GM23248 (cell line): Measurements from ENCODE around the gene RALY. TPM values are rescaled to one million over a fixed set of nuclear protein-coding genes. Genes with fewer than 3 reads are reported as not detected.
A peak's percentile ranks its signal among the peaks of the same experiment; 100 is the strongest.

ENCODE experiments used
- DNase-seq: peaks from one replicate; pipeline ENCODE4 v3.0.0-alpha.2; 2015
- H2AFZ ChIP-seq: fragments of 200-600 bp; sonication (generic); 2 replicates; pipeline ENCODE4 v1.6.1; 2016; ENCODE audit warnings: antibody characterized with exemption
- H3F3A ChIP-seq: fragments of 200-600 bp; sonication (generic); 2 replicates; pipeline ENCODE4 v1.6.1; 2016; ENCODE audit warnings: mild to moderate bottlenecking, antibody characterized with exemption, mixed run types; ENCODE audit not compliant: insufficient read depth
- H3K27ac ChIP-seq: fragments of 200-600 bp; sonication (generic); 2 replicates; pipeline ENCODE4 v1.5.1; 2016; ENCODE audit warnings: mild to moderate bottlenecking
- H3K27me3 ChIP-seq: fragments of 200-600 bp; sonication (generic); replicated peaks from 2 replicates; pipeline ENCODE4 v1.6.1; 2016; ENCODE audit warnings: mild to moderate bottlenecking; ENCODE audit not compliant: insufficient read depth
- H3K36me3 ChIP-seq: fragments of 200-600 bp; sonication (generic); 2 replicates; pipeline ENCODE4 v1.6.1; 2016; ENCODE audit warnings: low read depth, mild to moderate bottlenecking
- H3K4me1 ChIP-seq: fragments of 200-600 bp; sonication (generic); 2 replicates; pipeline ENCODE4 v1.6.1; 2016; ENCODE audit warnings: mild to moderate bottlenecking; ENCODE audit not compliant: insufficient read depth
- H3K4me2 ChIP-seq: fragments of 200-600 bp; sonication (generic); one replicate; pipeline ENCODE4 v1.6.1; 2016; ENCODE audit warnings: mild to moderate bottlenecking; ENCODE audit not compliant: unreplicated experiment
- H3K4me3 ChIP-seq: fragments of 200-600 bp; sonication (generic); 2 replicates; pipeline ENCODE4 v1.5.1; 2016; ENCODE audit warnings: mild to moderate bottlenecking
- H3K79me2 ChIP-seq: fragments of 200-600 bp; sonication (generic); 2 replicates; pipeline ENCODE4 v1.6.1; 2016; ENCODE audit warnings: mild to moderate bottlenecking; ENCODE audit not compliant: insufficient read depth
- H3K9ac ChIP-seq: fragments of 200-600 bp; sonication (generic); 2 replicates; pipeline ENCODE4 v1.6.1; 2016; ENCODE audit warnings: mild to moderate bottlenecking
- H3K9me2 ChIP-seq: fragments of 200-600 bp; sonication (generic); 2 replicates; pipeline ENCODE4 v1.6.1; 2016; ENCODE audit warnings: mixed run types, mild to moderate bottlenecking, moderate library complexity; ENCODE audit not compliant: insufficient read depth
- H3K9me3 ChIP-seq: fragments of 200-600 bp; sonication (generic); one replicate; pipeline ENCODE4 v1.6.1; 2017; ENCODE audit warnings: low read depth
- H4K20me1 ChIP-seq: fragments of 200-600 bp; sonication (generic); 2 replicates; pipeline ENCODE4 v1.6.0; 2016; ENCODE audit not compliant: insufficient read depth
- EZH2 ChIP-seq: fragments of 200-600 bp; sonication (generic); IDR thresholded peaks from 2 replicates; pipeline ENCODE4 v1.6.1; 2018; ENCODE audit warnings: antibody characterized with exemption, mild to moderate bottlenecking; ENCODE audit not compliant: insufficient read depth, poor library complexity, severe bottlenecking
- EZH2phosphoT487 ChIP-seq: fragments of 200-600 bp; sonication (generic); IDR thresholded peaks from 2 replicates; pipeline ENCODE4 v1.6.1; 2018; ENCODE audit warnings: antibody characterized with exemption, moderate library complexity, mild to moderate bottlenecking, low read depth; ENCODE audit not compliant: insufficient read depth
- WGBS, 2 experiments: methylation state at CpG; one replicate each; pipeline ENCODE4 v1.1.6; 2015 to 2017; ENCODE audit warnings: low lambda C conversion rate in 2 of 2, low coverage in 1 of 2; ENCODE audit errors: missing lambda C conversion rate in 2 of 2; 5-methylcytosine and 5-hydroxymethylcytosine counted together
- in situ Hi-C: fragments of 300-500 bp; cut with MboI; formaldehyde crosslinking; loops from 2 replicates; pipeline ENCODE4 v1.15.0; 2020
- polyA plus RNA-seq: library from polyadenylated mRNA; unstranded; fragments of >200 nt; fragmentation: Nextera tagmentation; extraction: Ambion mirVana; gene quantifications from 2 replicates; pipeline ENCODE4 v1.2.1, GENCODE V29; 2016
- total RNA-seq: library from RNA; depleted of rRNA; stranded (reverse); fragments of >200 nt; shearing (Covaris generic); gene quantifications from 2 replicates; pipeline ENCODE4 v1.2.3, GENCODE V29; 2014

The RALY gene
- total and polyA plus RNA-seq, 2 experiments from 2014 or later = 66.3 to 107 TPM

DNA sequence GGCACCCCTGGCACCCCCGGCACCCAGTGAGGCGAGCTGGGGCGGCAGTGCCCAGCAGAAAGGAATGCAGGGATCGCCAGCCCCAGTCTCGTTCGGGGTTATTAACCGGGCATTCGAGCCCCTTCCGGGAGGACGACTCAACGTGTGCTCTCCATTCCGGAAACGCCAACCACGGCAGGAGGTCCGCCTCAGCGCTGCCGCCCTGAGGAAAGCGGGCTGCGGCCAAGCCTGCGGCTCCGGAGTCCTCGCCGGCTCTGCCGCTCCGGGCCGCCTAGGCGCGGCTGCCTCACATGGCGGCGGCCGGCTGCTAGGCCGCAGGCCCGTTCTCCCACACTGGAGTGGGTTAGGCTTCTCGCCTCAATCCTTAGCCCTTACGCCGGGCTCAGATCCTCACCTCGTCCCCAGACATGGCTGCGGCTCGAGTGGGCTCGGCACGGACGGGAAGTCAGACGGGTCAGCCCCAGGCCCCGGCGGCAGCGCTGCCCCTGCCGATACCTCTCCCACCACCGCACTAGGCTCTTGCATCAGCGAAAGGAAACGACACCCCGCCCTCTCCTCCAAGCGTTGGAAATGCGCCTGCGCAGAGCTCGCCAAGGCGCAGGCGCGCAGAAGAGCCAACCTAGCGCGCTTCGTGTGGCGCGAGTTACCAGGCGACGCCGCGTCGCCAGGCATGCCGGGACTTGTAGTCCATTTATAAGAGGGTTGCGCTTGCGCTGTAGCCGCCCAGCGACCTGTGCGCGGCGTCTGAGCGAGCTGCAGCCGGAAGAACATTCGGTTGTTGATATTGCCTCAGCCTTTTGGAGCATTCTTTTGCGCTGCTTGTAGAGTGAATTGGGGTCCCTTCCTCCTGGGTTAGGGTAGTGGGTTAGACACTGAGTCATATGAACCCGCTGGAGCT is 118.2 kb downstream of the RALY start, which contains the start of gene EIF2S2:
Gene EIF2S2, minus strand, starts transcription at position 542 of the 898 bp plus-strand sequence. Its CDS starts 133 bp downstream, at position 409.
- H3K9ac ChIP-seq = peak within 1 kb of the TSS; percentile 96
- peak within 1 kb of the TSS; percentile 96 for H2AFZ ChIP-seq
- H3K27ac ChIP-seq = peak within 1 kb of the TSS; percentile 84
- 0% methylated on average over 54 to 78 of the region's 81 CpGs for WGBS, 2 experiments
- H3K27me3 ChIP-seq = no peaks in the 10 kb centered on the region
- peaks cover 25% of the 10 kb centered on the region for H3K36me3 ChIP-seq
- no peaks in the 10 kb centered on the region for H3K9me2 ChIP-seq
- H3K79me2 ChIP-seq = peaks cover 51% of the 10 kb centered on the region
- peaks cover 6% of the 10 kb centered on the region; the same call in 1 of the 2 replicates for H3F3A ChIP-seq
- peak; percentile 99 for DNase-seq
- in situ Hi-C loops = no loop called here
- H4K20me1 ChIP-seq = peaks cover 36% of the 10 kb centered on the region
- TF ChIP-seq EZH2phosphoT487 = no peak
- no peak for TF ChIP-seq EZH2
- H3K4me3 ChIP-seq = peak within 1 kb of the TSS; percentile 94
- no peaks in the 10 kb centered on the region for H3K9me3 ChIP-seq
- H3K4me2 ChIP-seq = peak within 1 kb of the TSS; percentile 97
- H3K4me1 ChIP-seq = peaks cover 25% of the 10 kb centered on the region

DNA sequence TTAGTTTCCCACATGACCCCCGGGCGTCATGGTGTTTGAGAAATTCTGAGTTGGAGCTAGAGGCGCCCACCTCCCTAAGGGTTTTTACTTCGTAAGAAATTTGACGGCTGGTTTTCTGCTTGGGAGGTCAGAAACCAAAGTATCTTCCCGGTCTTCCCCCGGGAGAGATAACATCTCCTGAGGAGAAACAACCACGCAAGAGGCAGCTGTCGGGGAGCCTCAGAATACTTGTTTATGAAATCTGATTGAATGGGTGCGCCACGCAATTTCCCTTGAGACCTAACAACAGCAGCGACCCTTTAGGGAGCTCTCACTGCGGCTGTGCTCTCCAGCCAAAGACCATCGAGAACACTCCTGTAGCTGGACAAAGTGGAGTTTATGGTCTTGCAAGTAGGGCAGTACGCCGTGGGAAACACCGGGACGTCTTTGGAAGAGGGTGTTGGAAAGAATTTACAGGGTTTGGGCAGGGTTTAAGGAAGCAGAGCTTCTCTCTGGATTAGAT is 118.9 kb downstream of the RALY start:
- H3F3A ChIP-seq = peaks cover 6% of the 10 kb centered on the region; the same call in 1 of the 2 replicates
- TF ChIP-seq EZH2 = no peak
- no peak for TF ChIP-seq EZH2phosphoT487
- H3K27ac ChIP-seq = peak overlapping the region; percentile 84
- H3K36me3 ChIP-seq = peaks cover 18% of the 10 kb centered on the region
- no peaks in the 10 kb centered on the region for H3K9me3 ChIP-seq
- peak overlapping the region; percentile 94 for H3K4me3 ChIP-seq
- in situ Hi-C loops = no loop called here
- H3K9me2 ChIP-seq = no peaks in the 10 kb centered on the region
- H3K4me1 ChIP-seq = peaks cover 24% of the 10 kb centered on the region
- no peaks in the 10 kb centered on the region for H3K27me3 ChIP-seq
- H3K9ac ChIP-seq = peak overlapping the region; percentile 96
- peak overlapping the region; percentile 96 for H2AFZ ChIP-seq
- whole genome bisulfite sequencing, 2 experiments = 2% methylated on average over 18 of the region's 18 CpGs
- H3K79me2 ChIP-seq = peaks cover 44% of the 10 kb centered on the region
- peaks cover 29% of the 10 kb centered on the region for H4K20me1 ChIP-seq
- peak overlapping the region; percentile 97 for H3K4me2 ChIP-seq
- DNase-seq = peak; percentile 63

DNA sequence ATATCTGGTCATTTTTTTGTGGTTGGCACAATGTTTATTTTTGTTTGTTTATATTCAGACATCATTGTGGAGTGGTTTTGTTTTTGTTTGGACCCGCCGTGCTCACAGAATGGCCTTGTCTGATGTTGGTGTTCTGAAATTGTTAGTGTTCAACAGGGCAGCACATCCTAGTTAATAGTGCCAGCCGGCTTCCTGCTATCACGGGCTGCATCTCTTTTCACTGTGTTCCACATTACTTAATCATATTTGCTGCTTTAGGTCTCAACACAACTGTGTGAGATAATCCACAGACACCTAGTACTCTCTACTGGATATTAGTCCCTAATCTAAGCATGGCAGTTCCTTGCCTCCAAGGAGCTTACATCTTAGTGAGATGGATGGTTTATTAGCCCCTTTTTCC is 121.1 kb downstream of the RALY start:
- Histone ChIP-seq H2AFZ (no peak overlapping the region), H3K9me2 (no peaks in the 10 kb centered on the region), H4K20me1 (peaks cover 8% of the 10 kb centered on the region), H3F3A (no peaks in the 10 kb centered on the region), H3K36me3 (no peaks in the 10 kb centered on the region), H3K79me2 (peaks cover 22% of the 10 kb centered on the region), H3K9ac (no peak overlapping the region), H3K4me1 (peaks cover 2% of the 10 kb centered on the region; the same call in 1 of the 2 replicates), H3K27me3 (no peaks in the 10 kb centered on the region), H3K4me3 (no peak overlapping the region), H3K4me2 (no peak overlapping the region), H3K9me3 (no peaks in the 10 kb centered on the region), H3K27ac (no peak overlapping the region)
- no peak for DNase-seq
- 76 to 81% methylated on average over 4 of the region's 4 CpGs for WGBS, 2 experiments
- in situ Hi-C loops = no loop called here
- no peak for TF ChIP-seq EZH2
- no peak for TF ChIP-seq EZH2phosphoT487

DNA sequence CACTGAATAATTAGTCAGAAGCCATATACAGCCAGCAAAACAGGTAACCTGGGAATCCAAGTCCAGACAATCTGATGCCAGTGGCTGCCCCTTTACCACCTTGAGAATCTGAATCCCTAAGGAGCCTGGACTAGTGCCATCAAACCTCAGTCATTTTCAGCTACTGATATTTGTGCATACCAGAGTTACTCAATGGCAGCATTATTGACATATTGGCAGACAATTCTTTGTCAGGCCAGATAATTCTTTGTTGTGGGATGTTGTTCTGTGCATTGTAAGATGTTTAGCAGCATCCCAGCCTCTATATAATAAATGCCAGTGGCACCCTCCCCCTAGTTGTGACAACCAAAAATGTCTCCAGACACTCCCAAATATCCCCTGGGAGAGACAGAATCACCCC is 121.5 kb downstream of the RALY start:
- Histone ChIP-seq H3K4me2 (no peak overlapping the region), H3K79me2 (peaks cover 18% of the 10 kb centered on the region), H3K9me2 (no peaks in the 10 kb centered on the region), H3K27me3 (no peaks in the 10 kb centered on the region), H3K9ac (no peak overlapping the region), H4K20me1 (peaks cover 7% of the 10 kb centered on the region), H3K9me3 (no peaks in the 10 kb centered on the region), H3K36me3 (no peaks in the 10 kb centered on the region), H3F3A (no peaks in the 10 kb centered on the region), H2AFZ (no peak overlapping the region), H3K4me1 (no peaks in the 10 kb centered on the region), H3K4me3 (no peak overlapping the region), H3K27ac (no peak overlapping the region)
- no peak for DNase-seq
- in situ Hi-C loops = no loop called here
- TF ChIP-seq EZH2 (no peak), EZH2phosphoT487 (no peak)
